Testis (tissue), 5 donors: ENCODE results near the gene KRTAP9-6. TPM values are rescaled to one million over a fixed set of nuclear protein-coding genes. Genes with fewer than 3 reads are reported as not detected.
"Not testable (repeated sequence)": the region's sequence is repeated elsewhere in the genome, so short reads cannot be mapped to it uniquely, and the experiment has no call there.

ENCODE experiments used
- DNase-seq: peaks from one replicate; pipeline ENCODE4 v3.0.0-alpha.2; 2019
- H3K27ac ChIP-seq, 2 donors: fragments of 200-600 bp; sonication (generic); one replicate each; pipeline ENCODE4 v1.5.1; 2019
- H3K27me3 ChIP-seq: fragments of 200-600 bp; sonication (generic); one replicate; pipeline ENCODE4 v1.5.1; 2019
- H3K36me3 ChIP-seq: fragments of 200-600 bp; sonication (generic); one replicate; pipeline ENCODE4 v1.5.1; 2017; ENCODE audit warnings: low read depth; ENCODE audit errors: missing control alignments
- H3K4me1 ChIP-seq: fragments of 200-600 bp; sonication (generic); one replicate; pipeline ENCODE4 v1.5.1; 2019
- H3K4me3 ChIP-seq, 2 donors: fragments of 200-600 bp; sonication (generic); one replicate each; pipeline ENCODE4 v1.5.1; 2017 to 2019
- H3K9me3 ChIP-seq: fragments of 200-600 bp; sonication (generic); one replicate; pipeline ENCODE4 v1.5.1; 2017
- CTCF ChIP-seq, 3 experiments: fragments of 450-650 bp in 2 of 3; fragments of 200-600 bp in 1 of 3; sonication (generic) in 1 of 3; IDR thresholded peaks; one replicate each; pipeline ENCODE4 v1.5.1; 2016 to 2019; ENCODE audit warnings: antibody characterized with exemption in 3 of 3, mild to moderate bottlenecking in 2 of 3, moderate library complexity in 1 of 3
- POLR2A ChIP-seq: fragments of 450-650 bp; IDR thresholded peaks from one replicate; pipeline ENCODE4 v1.6.1; 2017; ENCODE audit warnings: antibody characterized with exemption, mild to moderate bottlenecking, moderate library complexity
- WGBS, 2 donors: methylation state at CpG; one replicate each; pipeline ENCODE4 v1.1.5; 2018; 5-methylcytosine and 5-hydroxymethylcytosine counted together
- intact Hi-C: fragments of 100-400 bp; cut with DNase I; formaldehyde crosslinking; loops from one replicate; pipeline ENCODE4 v1.15.1; 2023; ENCODE audit warnings: low total_unique reads
- long read RNA-seq, 2 donors: transcript quantifications; one replicate each; lab custom pipeline, GENCODE V29; 2026
- polyA plus RNA-seq: library from polyadenylated mRNA; stranded (reverse); fragments of 350-450 nt; fragmentation: Illumina TruSeq; extraction: RNeasy Lipid Tissue Mini Kit (QIAGEN cat#74804); gene quantifications from one replicate; pipeline ENCODE4 v1.2.3, GENCODE V29; 2014; ENCODE audit warnings: low read depth, low replicate concordance; ENCODE audit not compliant: insufficient read depth
- total RNA-seq, 2 donors: library from RNA; depleted of rRNA; stranded (reverse); fragments of >200 nt; gene quantifications; one replicate each; pipeline ENCODE4 v1.2.3, GENCODE V29; 2016

KRTAP9-6 gene, protein sequence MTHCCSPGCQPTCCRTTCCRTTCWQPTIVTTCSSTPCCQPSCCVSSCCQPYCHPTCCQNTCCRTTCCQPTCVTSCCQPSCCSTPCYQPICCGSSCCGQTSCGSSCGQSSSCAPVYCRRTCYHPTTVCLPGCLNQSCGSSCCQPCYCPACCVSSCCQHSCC
- not detected for total RNA-seq
- not detected for polyA plus RNA-seq
- long read RNA-seq, donor 1, result 0 reads
- long read RNA-seq, donor 2, result 0 reads

DNA sequence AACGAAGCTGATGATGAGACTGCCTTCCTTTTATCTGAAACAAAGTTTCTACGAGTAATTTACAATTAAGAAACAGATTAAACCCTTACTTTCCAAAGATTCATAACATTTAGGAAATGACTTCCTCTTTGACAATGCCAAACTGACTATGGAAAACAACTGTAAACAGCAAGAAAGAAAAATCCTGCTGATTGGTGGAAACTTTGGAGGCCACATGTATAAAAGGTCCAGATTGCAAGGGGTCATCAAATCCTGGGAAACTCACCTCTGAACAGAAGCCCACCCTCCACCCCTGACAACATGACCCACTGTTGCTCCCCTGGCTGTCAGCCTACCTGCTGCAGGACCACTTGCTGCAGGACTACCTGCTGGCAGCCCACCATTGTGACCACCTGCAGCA, at the start of gene KRTAP9-6:
Gene KRTAP9-6, plus strand, starts transcription at position 301 of the 400 bp plus-strand sequence. Its CDS starts 0 bp downstream, at position 301.
- 31 to 36% methylated on average over 2 of the region's 2 CpGs for WGBS, 2 donors
- intact Hi-C loops, result no loop called here
- no peaks in the 10 kb centered on the region for H3K27me3 ChIP-seq
- H3K4me3 ChIP-seq, result no peak within 1 kb of the TSS
- H3K9me3 ChIP-seq, result no peaks in the 10 kb centered on the region
- no peak for TF ChIP-seq CTCF (IDR thresholded peaks at IDR 0.05)
- no peak for TF ChIP-seq POLR2A
- H3K36me3 ChIP-seq, result no peaks in the 10 kb centered on the region
- DNase-seq, result no peak
- no peak within 1 kb of the TSS for H3K27ac ChIP-seq
- no peaks in the 10 kb centered on the region for H3K4me1 ChIP-seq

GRCh38 chr17:41215681-41216080, 49.5 kb upstream of the KRTAP9-6 start:
- H3K27ac ChIP-seq, result no peak overlapping the region
- WGBS, 2 donors, result 73 to 92% methylated on average over 1 of the region's 1 CpG
- TF ChIP-seq POLR2A (no peak), CTCF (IDR thresholded peaks at IDR 0.05) (no peak)
- H3K27me3 ChIP-seq, result no peaks in the 10 kb centered on the region
- H3K9me3 ChIP-seq, result no peaks in the 10 kb centered on the region
- H3K4me3 ChIP-seq, result no peak overlapping the region
- no peaks in the 10 kb centered on the region for H3K36me3 ChIP-seq
- no peak for DNase-seq
- no peaks in the 10 kb centered on the region for H3K4me1 ChIP-seq
- intact Hi-C loops, result no loop called here

GRCh38 chr17:41223821-41224220, 41.4 kb upstream of the KRTAP9-6 start:
- intact Hi-C loops, result no loop called here
- H3K9me3 ChIP-seq, result no peaks in the 10 kb centered on the region
- no peaks in the 10 kb centered on the region for H3K36me3 ChIP-seq
- WGBS, 2 donors, result 67 to 72% methylated on average over 2 of the region's 2 CpGs
- H3K27ac ChIP-seq, result no peak overlapping the region
- H3K4me1 ChIP-seq, result no peaks in the 10 kb centered on the region
- TF ChIP-seq POLR2A (no peak), CTCF (IDR thresholded peaks at IDR 0.05) (no peak)
- no peak for DNase-seq
- H3K27me3 ChIP-seq, result no peaks in the 10 kb centered on the region
- no peak overlapping the region for H3K4me3 ChIP-seq

- TF ChIP-seq POLR2A, result no peak
- TF ChIP-seq CTCF (IDR thresholded peaks at IDR 0.05), result no peak
- no peaks in the 10 kb centered on the region for H3K9me3 ChIP-seq
- no peak overlapping the region for H3K27ac ChIP-seq
- H3K36me3 ChIP-seq, result no peaks in the 10 kb centered on the region
- no peak overlapping the region for H3K4me3 ChIP-seq
- H3K27me3 ChIP-seq, result no peaks in the 10 kb centered on the region
- intact Hi-C loops, result no loop called here
- WGBS, 2 donors, result 56 to 79% methylated on average over 6 of the region's 6 CpGs
- DNase-seq, result no peak
- no peaks in the 10 kb centered on the region for H3K4me1 ChIP-seq
Measured at GRCh38 chr17:41226051-41226450, 39.1 kb upstream of the KRTAP9-6 start.

GRCh38 chr17:41226598-41227095, 38.5 kb upstream of the KRTAP9-6 start, which contains the start of gene KRTAP9-2:
KRTAP9-2 (plus strand) TSS chr17:41226648; CDS start chr17:41226655, 7 bp downstream.
- 75% methylated on average over 3 of the region's 4 CpGs; no CpG with 5 or more reads in 1 of the 2 donors for WGBS, 2 donors
- H3K27ac ChIP-seq, H3K4me1 ChIP-seq, DNase-seq, H3K36me3 ChIP-seq, H3K4me3 ChIP-seq, intact Hi-C loops, H3K9me3 ChIP-seq, H3K27me3 ChIP-seq: not testable (repeated sequence)
